AG20443 (cell line): ENCODE measurements around the gene NOX5.
"Not testable (repeated sequence)": the region's sequence is repeated elsewhere in the genome, so short reads cannot be mapped to it uniquely, and the experiment has no call there.

ENCODE experiments used
- DNase-seq: peaks from one replicate; pipeline ENCODE4 v3.0.0; 2012; ENCODE audit warnings: low spot score, mixed read lengths

The NOX5 gene

DNA sequence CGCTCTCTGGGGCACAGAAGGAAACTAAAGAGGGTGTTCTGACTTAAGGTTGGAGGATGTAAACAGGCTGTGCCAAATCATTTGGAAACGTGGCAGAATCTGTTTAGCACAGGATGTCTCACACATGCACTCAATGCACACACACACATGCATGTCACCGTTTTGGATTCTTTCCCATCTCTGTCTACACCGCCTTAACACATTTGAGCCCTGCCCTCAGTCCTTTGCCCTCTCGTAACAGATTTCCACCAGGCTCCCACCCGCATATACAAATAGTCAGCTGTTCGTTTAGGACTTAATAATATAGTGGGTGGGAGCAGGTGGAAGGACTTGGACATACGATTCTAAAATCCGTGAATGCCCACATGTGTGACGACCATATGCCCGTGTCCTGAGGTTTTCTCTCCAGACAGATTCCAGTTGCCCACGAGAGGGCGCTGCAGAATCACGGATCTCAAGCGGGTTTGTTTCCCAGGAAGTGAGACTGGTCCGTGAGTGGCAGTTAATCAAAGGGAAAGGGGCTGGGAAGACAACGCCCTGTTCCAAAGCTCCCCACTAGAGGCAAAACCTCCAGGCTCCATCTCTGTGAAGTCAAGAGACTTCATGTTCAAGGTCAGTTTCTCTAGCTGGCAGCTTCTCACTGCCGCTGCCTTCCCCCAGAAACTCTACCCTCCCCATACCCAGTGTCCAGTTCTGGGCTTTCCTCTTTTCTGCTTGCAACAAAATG lies 44.5 kb downstream of the NOX5 start:
- peak; percentile 91 for DNase-seq

DNA sequence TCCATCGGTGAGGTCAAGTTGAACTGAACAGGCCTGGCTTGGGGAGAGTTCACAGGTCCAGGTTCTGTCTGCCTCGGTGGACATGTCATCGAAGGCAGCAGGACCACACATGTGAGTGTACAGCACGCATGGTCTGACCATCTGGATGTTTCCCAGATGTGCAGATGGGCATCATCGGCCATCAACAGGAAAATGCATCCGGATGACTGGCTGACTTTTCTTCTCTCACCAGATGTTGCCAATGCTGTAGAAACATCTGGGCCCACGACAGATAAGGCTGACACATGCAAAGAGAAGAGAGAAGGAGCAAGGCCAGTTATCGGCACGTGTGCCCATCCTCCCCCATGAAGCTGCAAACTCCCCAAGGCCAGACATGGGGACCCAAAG lies 45.1 kb downstream of the NOX5 start:
- peak; percentile 30 for DNase-seq

DNA sequence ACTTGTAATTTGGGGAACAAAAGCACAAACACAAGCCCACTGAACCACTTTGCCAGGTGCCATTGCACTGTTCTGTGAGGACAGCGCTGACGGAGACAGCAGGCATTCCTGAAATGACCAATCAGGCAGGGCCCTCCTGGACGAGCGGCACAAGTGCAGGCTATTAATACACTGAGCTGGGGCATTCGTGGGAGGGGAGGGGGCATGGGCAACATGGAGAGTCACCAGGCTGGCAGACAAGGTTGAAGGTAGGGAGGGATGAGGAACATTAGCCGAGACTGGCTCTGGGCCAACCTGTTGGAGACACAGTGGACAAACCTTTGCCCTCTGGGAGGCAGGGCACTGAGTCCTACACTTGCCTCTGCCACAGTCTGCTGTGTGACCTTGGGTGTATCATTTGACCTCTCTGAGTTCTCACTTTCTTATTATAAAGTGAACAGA lies 45.6 kb downstream of the NOX5 start:
- no peak for DNase-seq

GRCh38 chr15:69060744-69061143 lies 46.2 kb downstream of the NOX5 start:
- DNase-seq = no peak

GRCh38 chr15:69061414-69061842 lies 46.9 kb downstream of the NOX5 start:
- no peak for DNase-seq

- DNase-seq = no peak
Measured at GRCh38 chr15:69064649-69065048, 50.2 kb downstream of the NOX5 start.

- DNase-seq = no peak
Measured at GRCh38 chr15:69066007-69066995, 51.8 kb downstream of the NOX5 start.

DNA sequence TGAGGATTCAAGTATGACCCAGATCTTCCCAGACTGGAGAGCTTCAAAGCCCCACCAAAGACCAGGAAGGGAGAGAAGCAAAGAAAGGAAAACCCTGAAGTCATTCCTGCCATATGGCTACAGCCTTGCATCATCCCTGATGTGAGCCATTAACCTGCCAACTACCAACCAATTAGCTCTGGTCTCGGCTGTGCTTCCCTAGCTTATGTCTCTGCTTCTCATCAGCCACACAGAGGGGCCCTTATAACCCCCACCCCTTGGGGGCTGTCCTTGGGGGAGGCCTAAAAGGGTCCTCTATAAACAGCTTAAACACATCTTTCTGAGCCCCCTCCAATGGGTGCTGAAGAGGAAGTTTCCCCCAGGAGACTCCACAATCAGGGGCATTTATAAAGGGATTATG lies 52.8 kb downstream of the NOX5 start:
- no peak for DNase-seq

- no peak for DNase-seq
Measured at GRCh38 chr15:69068157-69068556, 53.7 kb downstream of the NOX5 start.

DNA sequence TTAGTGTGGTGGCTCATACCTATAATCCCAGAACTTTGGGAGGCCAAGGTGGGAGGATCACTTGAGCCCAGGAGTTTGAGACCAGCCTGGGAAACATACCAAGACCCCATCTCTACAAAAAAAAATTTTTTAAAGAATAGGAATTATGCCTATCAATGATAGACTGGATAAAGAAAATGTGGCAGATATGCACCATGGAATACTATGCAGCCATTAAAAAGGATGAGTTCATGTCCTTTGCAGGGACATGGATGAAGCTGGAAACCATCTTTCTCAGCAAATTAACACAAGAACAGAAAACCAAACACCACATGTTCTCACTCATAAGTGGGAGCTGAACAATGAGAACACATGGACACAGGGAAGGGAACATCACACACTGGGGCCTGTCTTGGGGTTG lies 54.8 kb downstream of the NOX5 start:
- not testable (repeated sequence) for DNase-seq

DNA sequence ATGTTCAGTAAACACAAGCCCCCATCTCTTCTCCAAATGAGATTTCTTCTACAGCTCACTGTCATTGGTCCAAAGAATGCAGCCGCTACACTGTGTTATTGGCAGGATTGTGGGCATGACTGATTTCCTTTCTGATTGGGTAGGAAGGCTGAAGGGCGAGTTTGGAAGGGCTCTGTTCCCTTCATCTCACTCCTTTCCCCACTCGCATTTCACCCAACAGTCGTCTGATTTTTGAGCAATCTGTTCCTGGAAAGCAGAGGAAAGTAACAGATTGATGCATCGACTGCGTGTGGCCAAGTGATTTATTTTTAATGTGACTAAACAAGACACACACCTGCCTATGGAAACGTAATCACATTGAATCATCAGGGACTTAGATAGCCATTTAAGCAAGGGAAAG lies 55.5 kb downstream of the NOX5 start:
- DNase-seq = no peak

DNA sequence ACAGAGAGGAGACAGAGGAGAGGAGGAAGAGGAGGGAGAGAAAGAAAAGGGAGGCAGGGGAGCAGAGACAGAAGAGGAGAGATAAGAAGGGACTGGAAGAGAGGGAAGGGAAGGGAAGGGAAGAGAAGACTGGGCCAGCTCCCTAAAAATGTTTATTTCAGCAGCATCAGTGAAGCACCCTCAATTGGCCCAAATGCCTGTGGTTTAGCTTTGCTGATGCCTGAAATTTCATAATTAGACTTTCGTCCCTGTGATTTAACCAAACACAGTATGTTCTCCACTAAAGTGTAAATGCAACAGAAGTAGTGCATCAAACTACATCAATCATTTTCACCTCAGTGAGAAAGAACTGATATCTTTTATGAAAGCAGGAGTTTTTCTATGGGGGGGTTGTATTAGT lies 55.9 kb downstream of the NOX5 start:
- DNase-seq = no peak

DNA sequence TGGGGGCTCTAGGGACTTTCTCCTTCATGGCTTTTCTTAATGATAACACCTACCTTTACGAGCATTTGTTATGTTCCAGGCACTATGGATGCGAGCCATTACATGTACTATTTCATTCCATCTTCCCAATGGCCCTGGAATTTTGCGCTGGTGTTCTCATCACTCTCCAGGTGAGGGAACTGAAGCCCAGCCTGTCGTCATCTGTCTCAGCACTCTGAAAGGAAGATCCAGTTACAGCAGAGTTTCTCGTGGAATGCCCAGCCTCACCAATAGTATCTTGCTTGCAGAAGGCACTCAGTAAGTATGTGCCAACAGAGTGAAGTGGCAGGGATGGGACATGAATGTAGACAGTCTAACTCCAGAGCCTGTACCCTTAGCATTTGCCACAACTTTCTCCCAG lies 56.8 kb downstream of the NOX5 start:
- no peak for DNase-seq

DNA sequence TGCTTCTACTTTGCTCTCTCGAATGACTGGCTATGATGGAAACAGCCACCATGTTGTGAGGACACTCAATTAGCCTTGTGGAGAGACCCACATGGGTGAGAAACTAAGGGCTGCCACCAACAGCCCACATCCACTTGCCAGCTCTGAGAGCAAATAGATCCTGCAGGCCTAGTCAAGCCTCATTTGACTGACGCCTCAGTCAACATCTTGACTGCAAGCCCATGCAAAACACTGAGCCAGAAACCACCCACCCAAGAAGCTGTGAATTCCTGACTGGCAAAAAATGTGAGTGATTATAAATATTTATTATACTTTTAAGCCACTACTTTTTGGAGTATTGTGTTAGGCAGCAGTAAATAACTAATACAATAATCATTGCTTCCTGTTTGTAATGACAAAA lies 58.4 kb downstream of the NOX5 start:
- DNase-seq = no peak

- peak; percentile 71 for DNase-seq
Measured at GRCh38 chr15:69074001-69074842, 59.7 kb downstream of the NOX5 start.

- DNase-seq = no peak
Measured at GRCh38 chr15:69074843-69075224, 60.3 kb downstream of the NOX5 start.

DNA sequence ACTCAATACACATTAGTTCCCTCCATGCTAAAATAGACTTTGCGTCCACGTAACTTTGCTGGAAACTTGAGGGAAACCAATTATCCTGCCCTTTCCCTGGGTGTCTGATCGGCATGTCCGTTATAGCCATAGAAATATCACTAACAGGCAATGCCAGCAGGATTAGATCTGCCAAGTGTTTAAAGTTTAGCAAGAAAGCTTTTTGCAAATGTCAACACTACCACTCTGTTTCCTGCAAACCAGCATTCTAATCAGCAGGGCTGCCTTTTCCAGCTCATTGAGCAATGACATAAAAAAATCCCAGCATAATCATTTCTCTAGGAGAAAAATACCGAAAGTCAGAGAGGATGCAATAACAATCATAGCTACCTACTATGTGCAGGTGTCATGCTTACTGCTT lies 60.9 kb downstream of the NOX5 start:
- no peak for DNase-seq

DNA sequence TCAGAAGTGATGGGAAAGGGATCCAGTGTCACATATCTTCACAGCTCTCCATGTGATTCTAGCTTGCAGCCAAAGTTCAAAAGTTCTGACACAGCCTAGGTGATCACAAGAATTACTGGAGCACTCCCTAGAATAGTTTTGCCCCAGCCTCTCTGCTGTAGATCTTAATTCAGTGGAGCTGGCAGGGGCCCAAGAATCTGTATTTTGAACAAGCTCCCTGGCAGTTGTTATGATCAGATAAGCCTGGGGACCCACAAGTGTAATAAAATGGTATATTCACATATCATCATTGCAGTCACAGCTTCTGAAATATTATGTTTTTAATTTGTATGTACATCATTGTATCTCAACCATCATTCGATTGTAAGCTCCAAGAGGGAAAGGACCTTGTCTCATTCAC lies 62.3 kb downstream of the NOX5 start:
- DNase-seq = no peak

DNA sequence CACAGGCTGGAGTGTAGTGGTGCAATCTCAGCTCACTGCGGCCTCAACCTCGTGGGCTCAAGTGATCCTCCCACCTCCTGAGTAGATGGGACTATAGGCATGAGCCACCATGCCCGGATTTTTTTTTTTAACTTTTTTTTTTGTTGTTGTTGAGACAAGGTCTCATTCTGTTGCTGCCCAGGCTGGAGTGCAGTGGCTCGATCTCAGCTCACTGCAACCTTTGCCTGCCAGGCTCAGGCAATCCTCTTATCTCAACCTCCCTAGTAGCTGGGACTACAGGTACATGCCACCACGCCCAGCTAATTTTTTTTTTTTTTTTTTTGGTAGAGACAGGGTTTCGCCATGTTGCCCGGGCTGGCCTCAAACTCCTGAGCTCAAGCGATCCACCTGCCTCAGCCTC lies 64.1 kb downstream of the NOX5 start:
- no peak for DNase-seq

GRCh38 chr15:69080295-69081248 lies 66.1 kb downstream of the NOX5 start:
- no peak for DNase-seq
